ENCODE measurements around the gene DPH3. TPM values are rescaled to one million over a fixed set of nuclear protein-coding genes. Genes with fewer than 3 reads are reported as not detected.

The DPH3 gene
- total RNA-seq, 2 donors from 2014 or later = 19.6 to 22.7 TPM

GRCh38 chr3:16214366-16214765, 50.4 kb downstream of the DPH3 start:
- intact Hi-C loops (cut with DNase I, micrococcal nuclease) = no loop called here
- no peak for DNase-seq
- no peak for ATAC-seq

GRCh38 chr3:16211176-16211904, 53.4 kb downstream of the DPH3 start:
- no peak for DNase-seq
- intact Hi-C loops (cut with DNase I, micrococcal nuclease) = no loop called here
- no peak for ATAC-seq

Other genes with a start within 250 kb of the DPH3 start
- 10 to 100 TPM; 11.1 to 15.4 TPM for gene GALNT15, start 90.3 kb downstream of the DPH3 start, total RNA-seq
- 10 to 100 TPM; 29.1 to 31.7 TPM for gene OXNAD1, start 269 bp upstream of the DPH3 start, total RNA-seq
- 1 to 10 TPM; 5.3 to 10.0 TPM for gene RFTN1, start 248.8 kb upstream of the DPH3 start, total RNA-seq